ENCODE data around the gene PTPRN2. TPM values are rescaled to one million over a fixed set of nuclear protein-coding genes. Genes with fewer than 3 reads are reported as not detected.
"Not testable (repeated sequence)": the region's sequence is repeated elsewhere in the genome, so short reads cannot be mapped to it uniquely, and the experiment has no call there.

Gene PTPRN2
- total RNA-seq, 1 donor: 0.09 TPM

- DNase-seq (ENCODE audit: low read depth): no peak
- no peak overlapping the region for H3K4me3 ChIP-seq (ENCODE audit: low read depth, low read length)
- TF ChIP-seq CTCF (IDR thresholded peaks at IDR 0.05; ENCODE audit: insufficient read depth, low read length): no peak
Measured at GRCh38 chr7:158310924-158311666, 276.5 kb downstream of the PTPRN2 start.

- no peak for DNase-seq (ENCODE audit: low read depth)
- no peak for TF ChIP-seq CTCF (IDR thresholded peaks at IDR 0.05; ENCODE audit: insufficient read depth, low read length)
Measured at GRCh38 chr7:158309868-158310763, 277.5 kb downstream of the PTPRN2 start.

GRCh38 chr7:158308001-158308400, 279.6 kb downstream of the PTPRN2 start:
- no peak for DNase-seq (ENCODE audit: low read depth)
- no peak overlapping the region for H3K4me3 ChIP-seq (ENCODE audit: low read depth, low read length)
- no peak for TF ChIP-seq CTCF (IDR thresholded peaks at IDR 0.05; ENCODE audit: insufficient read depth, low read length)

More at GRCh38 chr7:158309868-158310763, 277.5 kb downstream of the PTPRN2 start:
- no peak overlapping the region for H3K4me3 ChIP-seq (ENCODE audit: low read depth, low read length)

- DNase-seq (ENCODE audit: low read depth); H3K4me3 ChIP-seq (ENCODE audit: low read depth, low read length): not testable (repeated sequence)
Measured at GRCh38 chr7:158304072-158304471, 283.6 kb downstream of the PTPRN2 start.

- DNase-seq (ENCODE audit: low read depth): no peak
- no peak overlapping the region for H3K4me3 ChIP-seq (ENCODE audit: low read depth, low read length)
- TF ChIP-seq CTCF (IDR thresholded peaks at IDR 0.05; ENCODE audit: insufficient read depth, low read length): no peak
Measured at GRCh38 chr7:158303121-158303520, 284.5 kb downstream of the PTPRN2 start.

- no peak for DNase-seq (ENCODE audit: low read depth)
- no peak overlapping the region for H3K4me3 ChIP-seq (ENCODE audit: low read depth, low read length)
- TF ChIP-seq CTCF (IDR thresholded peaks at IDR 0.05; ENCODE audit: insufficient read depth, low read length): no peak
Measured at GRCh38 chr7:158302274-158303070, 285.2 kb downstream of the PTPRN2 start.

All from fibroblast of the aortic adventitia (primary cell).